ENCODE measurements around the gene SHISAL1. TPM values are rescaled to one million over a fixed set of nuclear protein-coding genes. Genes with fewer than 3 reads are reported as not detected.

The SHISAL1 gene
- total RNA-seq, 1 donor from 2014 or later: not detected

DNA sequence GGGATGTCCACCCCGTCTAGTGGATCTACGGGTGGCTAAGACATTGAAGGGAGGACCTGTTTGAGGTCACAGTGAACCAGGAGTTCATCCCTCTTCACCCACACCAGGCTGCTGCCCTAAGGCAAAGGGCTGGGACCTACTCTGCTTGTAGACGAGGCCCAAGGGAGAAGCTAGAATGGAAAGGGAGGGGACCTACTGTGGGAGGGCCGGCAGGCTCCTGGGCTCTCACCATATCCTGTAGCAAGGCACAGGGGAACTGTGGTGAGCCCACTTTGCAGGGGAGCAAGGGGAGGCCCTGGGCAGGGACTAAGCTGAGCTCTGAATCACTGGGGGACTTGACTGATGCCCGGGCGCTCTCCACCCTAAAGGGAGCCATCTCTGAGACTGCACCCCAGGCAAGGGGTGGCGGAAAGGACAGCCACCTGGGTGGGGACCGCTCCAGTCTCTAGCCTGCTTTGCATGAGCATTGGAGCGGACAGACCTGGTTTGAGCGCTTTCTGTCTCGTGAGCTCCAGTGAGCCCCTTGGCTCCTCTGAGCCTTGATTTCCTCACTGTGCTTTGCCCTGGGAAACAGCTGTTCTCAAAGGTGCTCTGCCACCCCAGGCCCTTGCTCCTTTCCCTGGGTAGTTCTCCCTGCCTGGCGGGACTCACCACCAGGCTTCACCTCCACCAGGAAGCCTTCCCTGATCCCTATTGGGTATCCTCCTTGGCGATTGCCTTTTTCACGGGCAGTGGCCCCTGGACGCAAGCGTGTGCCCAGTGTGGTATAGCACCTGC lies 107.8 kb downstream of the SHISAL1 start:
- H3K4me1 Mint-ChIP-seq: peaks cover 11% of the 10 kb centered on the region
- no peak for DNase-seq
- H3K36me3 Mint-ChIP-seq (ENCODE audit: low read depth): peaks cover 29% of the 10 kb centered on the region
- no peaks in the 10 kb centered on the region for H3K9me3 Mint-ChIP-seq
- no peak overlapping the region for H3K4me3 Mint-ChIP-seq
- no peaks in the 10 kb centered on the region for H3K27me3 Mint-ChIP-seq
- no peak overlapping the region for H3K27ac Mint-ChIP-seq
- intact Hi-C loops (cut with micrococcal nuclease): no loop called here

- H3K9me3 Mint-ChIP-seq: no peaks in the 10 kb centered on the region
- no peak for DNase-seq
- H3K4me1 Mint-ChIP-seq: peaks cover 15% of the 10 kb centered on the region
- H3K27me3 Mint-ChIP-seq: no peaks in the 10 kb centered on the region
- peaks cover 38% of the 10 kb centered on the region for H3K36me3 Mint-ChIP-seq (ENCODE audit: low read depth)
- H3K4me3 Mint-ChIP-seq: no peak overlapping the region
- intact Hi-C loops (cut with micrococcal nuclease): no loop called here
- no peak overlapping the region for H3K27ac Mint-ChIP-seq
Observed at GRCh38 chr22:44203203-44203602, 109.5 kb downstream of the SHISAL1 start.

DNA sequence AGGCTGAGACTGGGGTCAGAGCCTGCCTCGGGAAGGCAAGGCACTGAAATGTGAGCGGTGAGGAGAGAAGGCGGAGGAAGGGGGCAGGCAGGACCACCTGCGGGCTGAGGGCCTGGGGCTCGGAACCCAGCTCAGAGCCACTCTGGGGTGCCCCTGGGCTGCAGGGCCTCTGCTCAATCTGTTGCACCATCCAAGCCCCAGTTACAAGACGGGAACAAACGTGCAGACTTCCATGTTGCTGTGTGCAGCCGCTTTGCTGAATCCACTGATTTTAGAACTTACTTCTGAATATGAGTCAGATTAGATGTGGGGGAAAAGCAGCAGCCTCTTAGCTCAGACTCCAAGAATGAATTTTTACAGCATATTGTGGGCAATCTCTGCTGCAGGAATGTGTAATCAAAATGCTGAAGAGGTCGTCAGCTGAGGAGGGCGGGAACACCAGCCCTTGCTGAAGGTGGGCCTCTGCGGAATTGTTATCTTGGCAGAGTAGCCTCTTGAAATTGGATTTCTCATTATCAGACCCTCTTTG lies 110.4 kb downstream of the SHISAL1 start:
- Mint-ChIP-seq H3K36me3 (ENCODE audit: low read depth) (peaks cover 40% of the 10 kb centered on the region), H3K27ac (no peak overlapping the region), H3K4me1 (peaks cover 15% of the 10 kb centered on the region), H3K4me3 (no peak overlapping the region), H3K9me3 (no peaks in the 10 kb centered on the region), H3K27me3 (no peaks in the 10 kb centered on the region)
- no peak for DNase-seq
- intact Hi-C loops (cut with micrococcal nuclease): no loop called here

- Mint-ChIP-seq H3K4me1 (peaks cover 15% of the 10 kb centered on the region), H3K9me3 (no peaks in the 10 kb centered on the region), H3K27me3 (no peaks in the 10 kb centered on the region), H3K4me3 (no peak overlapping the region), H3K36me3 (ENCODE audit: low read depth) (peaks cover 40% of the 10 kb centered on the region), H3K27ac (no peak overlapping the region)
- intact Hi-C loops (cut with micrococcal nuclease): no loop called here
- no peak for DNase-seq
Observed at GRCh38 chr22:44201665-44202064, 111.1 kb downstream of the SHISAL1 start.

DNA sequence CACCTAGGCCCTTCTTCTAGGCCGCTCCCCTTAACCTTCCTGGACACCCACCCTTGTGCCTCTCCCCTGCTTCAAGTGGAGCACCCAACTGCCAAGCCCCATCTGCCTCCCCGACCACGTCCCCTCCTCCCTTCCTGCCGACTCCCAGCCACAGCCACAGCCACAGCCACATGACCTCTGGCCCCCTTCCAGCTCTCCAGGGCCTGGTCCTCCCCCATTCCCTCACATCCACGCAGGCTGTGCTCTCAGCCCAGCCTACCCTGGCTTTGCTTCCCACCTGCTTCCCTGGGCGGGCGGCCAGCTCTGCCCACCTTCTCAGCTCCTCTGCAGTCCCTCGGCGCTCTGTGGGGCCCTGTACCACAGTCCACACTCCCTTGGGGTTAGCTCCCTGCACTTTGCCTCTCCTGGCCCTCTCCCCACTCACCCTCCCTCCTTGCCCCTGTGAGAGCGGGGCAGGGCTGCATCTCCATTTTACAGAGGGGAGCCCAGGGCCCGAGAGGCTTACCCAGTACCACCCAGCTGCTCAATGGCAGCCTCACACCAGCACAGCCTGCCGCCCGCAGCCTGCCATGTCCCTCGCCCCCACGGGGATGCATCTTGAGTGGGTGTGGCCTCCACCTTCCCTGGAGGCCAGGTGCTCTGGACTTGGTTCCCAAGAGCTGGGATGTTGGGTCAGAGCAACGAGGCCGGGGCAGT lies 111.7 kb downstream of the SHISAL1 start:
- Mint-ChIP-seq H3K36me3 (ENCODE audit: low read depth) (peaks cover 41% of the 10 kb centered on the region), H3K4me1 (peaks cover 15% of the 10 kb centered on the region), H3K4me3 (no peak overlapping the region), H3K27me3 (no peaks in the 10 kb centered on the region), H3K27ac (no peak overlapping the region), H3K9me3 (no peaks in the 10 kb centered on the region)
- no peak for DNase-seq
- intact Hi-C loops (cut with micrococcal nuclease): no loop called here

DNA sequence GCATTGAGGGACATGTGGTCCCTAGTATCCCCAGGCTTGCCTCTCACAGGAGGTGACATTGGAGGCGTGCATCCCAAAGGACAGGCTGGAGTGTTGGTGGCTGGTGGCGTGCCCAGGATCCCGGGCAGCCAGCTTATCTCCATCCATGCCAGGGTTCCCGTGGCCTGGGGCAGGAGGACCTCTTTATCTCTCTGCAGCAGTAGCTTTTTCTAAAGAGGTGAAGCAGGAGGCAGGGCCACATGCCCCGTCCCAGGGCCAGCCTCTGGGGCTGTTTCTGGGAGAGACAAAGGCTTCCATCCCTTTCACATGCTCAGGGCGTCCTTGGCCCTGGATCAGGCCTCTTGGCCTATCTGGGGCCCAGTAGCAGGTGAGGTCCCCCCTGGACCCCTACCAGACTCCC lies 112.3 kb downstream of the SHISAL1 start:
- H3K36me3 Mint-ChIP-seq (ENCODE audit: low read depth): peaks cover 44% of the 10 kb centered on the region
- no peaks in the 10 kb centered on the region for H3K9me3 Mint-ChIP-seq
- peaks cover 15% of the 10 kb centered on the region for H3K4me1 Mint-ChIP-seq
- no peak for DNase-seq
- H3K27ac Mint-ChIP-seq: no peak overlapping the region
- no peak overlapping the region for H3K4me3 Mint-ChIP-seq
- no peaks in the 10 kb centered on the region for H3K27me3 Mint-ChIP-seq
- intact Hi-C loops (cut with micrococcal nuclease): no loop called here

DNA sequence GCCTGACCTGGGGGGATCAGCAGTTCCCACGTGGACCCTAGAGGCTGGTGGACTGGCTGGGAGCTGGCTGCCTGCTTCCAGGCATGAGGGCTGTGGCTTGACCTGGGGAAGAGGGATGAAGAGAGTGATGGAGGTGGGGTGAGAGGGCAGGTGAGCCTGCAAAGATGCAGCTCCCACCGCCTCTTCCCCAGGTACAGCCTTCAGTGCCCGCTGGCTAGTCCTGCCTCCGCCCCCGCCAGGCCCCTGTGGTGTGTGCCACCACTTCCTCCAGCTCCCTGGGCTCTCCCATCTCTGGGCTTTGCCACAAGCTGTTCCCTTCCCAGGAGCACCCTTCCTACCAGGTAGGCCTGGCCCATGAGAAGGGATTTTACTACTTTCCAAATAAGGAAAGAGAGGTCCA lies 112.9 kb downstream of the SHISAL1 start:
- Mint-ChIP-seq H3K4me1 (peaks cover 16% of the 10 kb centered on the region), H3K27me3 (no peaks in the 10 kb centered on the region), H3K9me3 (no peaks in the 10 kb centered on the region), H3K27ac (no peak overlapping the region), H3K4me3 (no peak overlapping the region), H3K36me3 (ENCODE audit: low read depth) (peaks cover 47% of the 10 kb centered on the region)
- intact Hi-C loops (cut with micrococcal nuclease): no loop called here
- DNase-seq: no peak

- no peak for DNase-seq
- Mint-ChIP-seq H3K27ac (no peak overlapping the region), H3K4me1 (peaks cover 23% of the 10 kb centered on the region)
Observed at GRCh38 chr22:44199164-44199563, 113.6 kb downstream of the SHISAL1 start.

DNA sequence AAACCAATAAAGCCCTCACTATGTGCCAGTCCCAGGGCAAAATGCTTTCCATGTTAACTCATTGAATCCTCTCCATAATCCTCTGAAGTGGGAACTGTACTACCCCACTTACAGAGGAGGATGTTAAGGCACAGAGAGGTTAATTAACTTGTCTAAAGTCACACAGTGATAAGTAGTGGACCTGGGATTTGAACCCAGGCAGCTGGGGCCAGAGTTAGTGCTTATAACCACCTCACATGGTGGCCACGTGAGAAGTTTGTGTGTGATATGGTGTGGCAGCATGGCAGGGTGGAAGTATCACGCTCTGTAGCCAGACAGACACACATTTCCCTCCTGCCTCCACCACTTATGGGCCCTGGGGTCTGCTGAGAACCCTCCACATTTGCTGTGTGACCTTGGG lies 115.5 kb downstream of the SHISAL1 start:
- Mint-ChIP-seq H3K27me3 (no peaks in the 10 kb centered on the region), H3K4me1 (peaks cover 34% of the 10 kb centered on the region), H3K36me3 (ENCODE audit: low read depth) (peaks cover 52% of the 10 kb centered on the region), H3K27ac (no peak overlapping the region), H3K9me3 (no peaks in the 10 kb centered on the region), H3K4me3 (no peak overlapping the region)
- no peak for DNase-seq
- intact Hi-C loops (cut with micrococcal nuclease): no loop called here

More at GRCh38 chr22:44199164-44199563, 113.6 kb downstream of the SHISAL1 start:
- intact Hi-C loops (cut with micrococcal nuclease): no loop called here
- no peak overlapping the region for H3K4me3 Mint-ChIP-seq
- no peaks in the 10 kb centered on the region for H3K9me3 Mint-ChIP-seq
- H3K36me3 Mint-ChIP-seq (ENCODE audit: low read depth): peaks cover 53% of the 10 kb centered on the region
- no peaks in the 10 kb centered on the region for H3K27me3 Mint-ChIP-seq

GRCh38 chr22:44196731-44197131 lies 116.0 kb downstream of the SHISAL1 start:
- no peaks in the 10 kb centered on the region for H3K9me3 Mint-ChIP-seq
- no peak overlapping the region for H3K27ac Mint-ChIP-seq
- H3K4me3 Mint-ChIP-seq: no peak overlapping the region
- DNase-seq: no peak
- H3K27me3 Mint-ChIP-seq: no peaks in the 10 kb centered on the region
- peaks cover 35% of the 10 kb centered on the region for H3K4me1 Mint-ChIP-seq
- intact Hi-C loops (cut with micrococcal nuclease): no loop called here
- peaks cover 48% of the 10 kb centered on the region for H3K36me3 Mint-ChIP-seq (ENCODE audit: low read depth)

GRCh38 chr22:44196241-44196640 lies 116.5 kb downstream of the SHISAL1 start:
- H3K27me3 Mint-ChIP-seq: no peaks in the 10 kb centered on the region
- H3K4me1 Mint-ChIP-seq: peaks cover 40% of the 10 kb centered on the region
- H3K4me3 Mint-ChIP-seq: no peak overlapping the region
- no peaks in the 10 kb centered on the region for H3K9me3 Mint-ChIP-seq
- no peak overlapping the region for H3K27ac Mint-ChIP-seq
- DNase-seq: no peak
- intact Hi-C loops (cut with micrococcal nuclease): no loop called here
- peaks cover 49% of the 10 kb centered on the region for H3K36me3 Mint-ChIP-seq (ENCODE audit: low read depth)

DNA sequence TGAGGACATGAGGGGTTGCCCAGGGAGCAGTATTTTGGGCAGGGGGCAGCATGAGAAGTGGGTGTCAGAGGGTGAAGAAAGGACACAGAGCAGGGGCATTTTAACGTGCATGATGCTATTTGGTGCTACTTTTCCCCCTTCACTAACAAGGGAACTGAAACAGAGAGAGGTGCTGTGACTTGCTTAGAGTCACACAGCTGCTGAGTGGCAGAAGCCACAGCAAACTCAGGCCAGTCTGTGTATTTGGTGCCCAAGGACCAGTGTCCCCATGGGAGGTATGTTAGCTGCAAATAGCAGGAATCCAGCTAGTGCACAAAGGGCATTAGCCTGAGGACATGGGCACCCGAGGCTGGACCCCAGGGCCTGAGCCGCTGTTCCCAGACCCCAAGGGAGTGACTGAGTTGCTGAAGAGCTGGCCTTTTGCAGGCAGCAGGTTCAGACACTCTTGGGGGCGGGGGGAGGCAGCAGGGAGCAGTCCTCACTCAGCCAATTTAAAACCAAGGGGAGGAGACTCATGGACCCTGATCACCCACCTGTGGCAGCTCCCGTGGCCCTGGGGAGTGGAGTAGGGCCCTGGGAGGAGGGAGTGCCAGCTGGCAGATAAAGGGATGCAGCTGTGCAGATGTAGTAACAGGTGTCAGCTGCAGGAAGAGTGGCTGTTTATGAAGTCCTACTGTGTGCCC lies 117.4 kb downstream of the SHISAL1 start:
- intact Hi-C loops (cut with micrococcal nuclease): no loop called here
- H3K27me3 Mint-ChIP-seq: no peaks in the 10 kb centered on the region
- no peaks in the 10 kb centered on the region for H3K9me3 Mint-ChIP-seq
- no peak for DNase-seq
- H3K4me3 Mint-ChIP-seq: no peak overlapping the region
- peaks cover 46% of the 10 kb centered on the region for H3K36me3 Mint-ChIP-seq (ENCODE audit: low read depth)
- peaks cover 40% of the 10 kb centered on the region for H3K4me1 Mint-ChIP-seq
- no peak overlapping the region for H3K27ac Mint-ChIP-seq

DNA sequence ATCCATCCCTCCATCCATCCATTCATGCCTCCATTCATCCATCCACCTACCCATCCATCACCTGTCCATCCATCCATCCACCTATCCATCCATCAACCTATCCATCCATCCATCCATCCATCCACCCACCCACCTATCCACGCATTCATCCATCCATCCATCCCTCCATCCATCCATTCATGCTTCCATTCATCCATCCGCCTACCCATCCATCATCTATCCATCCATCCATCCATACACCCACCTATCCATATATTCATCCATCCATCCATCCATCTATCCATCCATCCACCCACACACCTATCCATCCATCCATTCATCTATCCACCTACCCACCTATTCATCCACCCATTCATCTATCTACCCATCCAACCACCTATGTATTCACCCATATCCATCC lies 118.2 kb downstream of the SHISAL1 start:
- intact Hi-C loops (cut with micrococcal nuclease): no loop called here
- Mint-ChIP-seq H3K27ac (no peak overlapping the region), H3K36me3 (ENCODE audit: low read depth) (peaks cover 43% of the 10 kb centered on the region), H3K9me3 (no peaks in the 10 kb centered on the region), H3K4me1 (peaks cover 35% of the 10 kb centered on the region), H3K4me3 (no peak overlapping the region), H3K27me3 (no peaks in the 10 kb centered on the region)
- no peak for DNase-seq
